Activated CD4-positive, alpha-beta T cell treated with anti-CD3 and anti-CD28 coated beads for 48 hours (primary cell): ENCODE data around the gene MPPED1.

ENCODE experiments used
- DNase-seq: peaks from one replicate; pipeline ENCODE4 v3.0.0-alpha.2; 2020

Gene MPPED1

GRCh38 chr22:43412808-43413795 is 1.3 kb downstream of the MPPED1 start:
- no peak for DNase-seq

GRCh38 chr22:43413826-43414225 is 2.0 kb downstream of the MPPED1 start:
- DNase-seq = no peak

GRCh38 chr22:43415681-43416080 is 3.9 kb downstream of the MPPED1 start:
- DNase-seq = no peak

GRCh38 chr22:43417555-43417954 is 5.7 kb downstream of the MPPED1 start:
- DNase-seq = no peak

- no peak for DNase-seq
Measured at GRCh38 chr22:43418079-43418825, 6.4 kb downstream of the MPPED1 start.

GRCh38 chr22:43419371-43420080 is 7.7 kb downstream of the MPPED1 start:
- no peak for DNase-seq

GRCh38 chr22:43421046-43421665 is 9.3 kb downstream of the MPPED1 start:
- no peak for DNase-seq

GRCh38 chr22:43421914-43422615 is 10.3 kb downstream of the MPPED1 start:
- no peak for DNase-seq

- DNase-seq = no peak
Measured at GRCh38 chr22:43423046-43423445, 11.2 kb downstream of the MPPED1 start.

- DNase-seq = no peak
Measured at GRCh38 chr22:43424201-43424600, 12.4 kb downstream of the MPPED1 start.

GRCh38 chr22:43424666-43425630 is 13.1 kb downstream of the MPPED1 start:
- DNase-seq = no peak

- no peak for DNase-seq
Measured at GRCh38 chr22:43425976-43426785, 14.4 kb downstream of the MPPED1 start.

- no peak for DNase-seq
Measured at GRCh38 chr22:43426816-43427215, 15.0 kb downstream of the MPPED1 start.

GRCh38 chr22:43427296-43428004 is 15.6 kb downstream of the MPPED1 start:
- DNase-seq = no peak

GRCh38 chr22:43428005-43428485 is 16.2 kb downstream of the MPPED1 start:
- DNase-seq = no peak

GRCh38 chr22:43428521-43428920 is 16.7 kb downstream of the MPPED1 start:
- no peak for DNase-seq

GRCh38 chr22:43429426-43429825 is 17.6 kb downstream of the MPPED1 start:
- DNase-seq = no peak

GRCh38 chr22:43431808-43432554 is 20.2 kb downstream of the MPPED1 start:
- DNase-seq = no peak
